Activated B cell treated with CpG ODN at 0.5 μM for 24 hours (primary cell): ENCODE results near the gene LAMC1. TPM values are rescaled to one million over a fixed set of nuclear protein-coding genes. Genes with fewer than 3 reads are reported as not detected.

ENCODE experiments used
- ATAC-seq: fragments of 200-7000 bp; cut with Tn5 transposase; one replicate; pipeline ENCODE4 v1.10.0; 2021; ENCODE audit warnings: low read depth, mild to moderate bottlenecking, moderate library complexity
- CTCF ChIA-PET: fragments of 350-600 bp; sonication (Branson Sonifier 250); formaldehyde crosslinking; loops from one replicate; lab custom pipeline; 2021; ENCODE audit warnings: antibody characterized with exemption; lab: Charles Lee
- POLR2A ChIA-PET: fragments of 350-600 bp; sonication (Branson Sonifier 250); formaldehyde crosslinking; loops from one replicate; lab custom pipeline; 2021; ENCODE audit warnings: antibody characterized with exemption; lab: Charles Lee
- DNase-seq: peaks from one replicate; pipeline ENCODE4 v3.0.0; 2022
- H3K27ac Mint-ChIP-seq: one replicate; pipeline ENCODE4 v1.8.0; 2020; ENCODE audit warnings: mixed read lengths
- H3K27me3 Mint-ChIP-seq: one replicate; pipeline ENCODE4 v1.8.0; 2021; ENCODE audit warnings: mixed read lengths
- H3K36me3 Mint-ChIP-seq: one replicate; pipeline ENCODE4 v1.8.0; 2021; ENCODE audit warnings: low read depth, mixed read lengths
- H3K4me1 Mint-ChIP-seq: one replicate; pipeline ENCODE4 v1.8.0; 2021; ENCODE audit warnings: mixed read lengths
- H3K4me3 Mint-ChIP-seq: one replicate; pipeline ENCODE4 v1.8.0; 2020; ENCODE audit warnings: mild to moderate bottlenecking, mixed read lengths
- H3K9me3 Mint-ChIP-seq: one replicate; pipeline ENCODE4 v1.8.0; 2020; ENCODE audit warnings: mixed read lengths
- intact Hi-C: fragments of 100-400 bp; cut with micrococcal nuclease; formaldehyde crosslinking; loops from one replicate; pipeline ENCODE4 v1.15.1; 2024
- total RNA-seq: library from RNA; stranded (reverse); gene quantifications from 2 replicates; pipeline ENCODE4 v1.2.3, GENCODE V29; 2022
- TF ChIP-seq, protein P1 (sequence below): fragments of 200-600 bp; IDR thresholded peaks from one replicate; pipeline ENCODE4 v1.8.0; 2022; ENCODE audit warnings: antibody characterized with exemption, mild to moderate bottlenecking

Gene LAMC1
- total RNA-seq, 1 donor from 2014 or later, result 31.8 TPM

DNA sequence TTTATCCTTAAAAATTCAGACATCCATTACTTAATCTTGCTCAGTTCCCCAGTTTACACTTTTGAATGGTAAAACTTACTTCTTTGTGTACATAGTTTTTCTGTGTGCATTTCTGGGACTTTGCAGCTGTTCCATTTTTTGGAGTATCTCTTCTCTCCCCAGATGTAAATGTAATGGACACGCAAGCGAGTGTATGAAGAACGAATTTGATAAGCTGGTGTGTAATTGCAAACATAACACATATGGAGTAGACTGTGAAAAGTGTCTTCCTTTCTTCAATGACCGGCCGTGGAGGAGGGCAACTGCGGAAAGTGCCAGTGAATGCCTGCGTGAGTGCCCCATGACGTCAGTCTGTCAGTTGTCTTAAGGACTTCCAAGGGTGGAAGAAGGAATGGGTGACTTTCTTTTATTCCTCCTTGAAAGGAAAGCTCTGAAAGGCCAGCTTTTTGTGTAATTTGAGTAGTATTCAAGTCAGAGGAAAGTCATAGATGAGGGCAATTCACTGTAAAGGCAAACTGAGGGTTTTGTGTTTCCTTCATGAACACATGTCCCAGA lies 87.2 kb downstream of the LAMC1 start:
- ATAC-seq (no peak), DNase-seq (no peak)
- TF ChIP-seq, protein P1, sequence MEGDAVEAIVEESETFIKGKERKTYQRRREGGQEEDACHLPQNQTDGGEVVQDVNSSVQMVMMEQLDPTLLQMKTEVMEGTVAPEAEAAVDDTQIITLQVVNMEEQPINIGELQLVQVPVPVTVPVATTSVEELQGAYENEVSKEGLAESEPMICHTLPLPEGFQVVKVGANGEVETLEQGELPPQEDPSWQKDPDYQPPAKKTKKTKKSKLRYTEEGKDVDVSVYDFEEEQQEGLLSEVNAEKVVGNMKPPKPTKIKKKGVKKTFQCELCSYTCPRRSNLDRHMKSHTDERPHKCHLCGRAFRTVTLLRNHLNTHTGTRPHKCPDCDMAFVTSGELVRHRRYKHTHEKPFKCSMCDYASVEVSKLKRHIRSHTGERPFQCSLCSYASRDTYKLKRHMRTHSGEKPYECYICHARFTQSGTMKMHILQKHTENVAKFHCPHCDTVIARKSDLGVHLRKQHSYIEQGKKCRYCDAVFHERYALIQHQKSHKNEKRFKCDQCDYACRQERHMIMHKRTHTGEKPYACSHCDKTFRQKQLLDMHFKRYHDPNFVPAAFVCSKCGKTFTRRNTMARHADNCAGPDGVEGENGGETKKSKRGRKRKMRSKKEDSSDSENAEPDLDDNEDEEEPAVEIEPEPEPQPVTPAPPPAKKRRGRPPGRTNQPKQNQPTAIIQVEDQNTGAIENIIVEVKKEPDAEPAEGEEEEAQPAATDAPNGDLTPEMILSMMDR, result no peak
- Mint-ChIP-seq H3K27me3 (no peaks in the 10 kb centered on the region), H3K4me1 (peaks cover 1% of the 10 kb centered on the region), H3K9me3 (no peaks in the 10 kb centered on the region), H3K36me3 (peaks cover 66% of the 10 kb centered on the region), H3K4me3 (no peak overlapping the region), H3K27ac (no peak overlapping the region)
- POLR2A ChIA-PET, result interaction anchor here (0.5 kb wide), 1 partner anchor 378 kb away, joined by 5 read pairs; no protein-coding TSS in a partner anchor
- intact Hi-C loops, result no loop called here
- CTCF ChIA-PET, result no interaction called here

DNA sequence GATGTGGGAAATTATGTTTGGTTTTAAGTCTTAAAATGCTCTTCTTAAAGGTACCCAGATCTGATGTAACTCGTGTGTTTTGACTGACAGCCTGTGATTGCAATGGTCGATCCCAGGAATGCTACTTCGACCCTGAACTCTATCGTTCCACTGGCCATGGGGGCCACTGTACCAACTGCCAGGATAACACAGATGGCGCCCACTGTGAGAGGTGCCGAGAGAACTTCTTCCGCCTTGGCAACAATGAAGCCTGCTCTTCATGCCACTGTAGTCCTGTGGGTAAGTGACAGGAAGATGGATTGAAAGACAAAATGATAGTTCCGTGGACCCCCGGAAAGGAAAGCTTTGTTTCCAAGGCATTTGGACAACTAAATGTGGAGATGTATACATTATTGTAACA lies 91.2 kb downstream of the LAMC1 start:
- ATAC-seq (no peak), DNase-seq (no peak)
- Mint-ChIP-seq H3K9me3 (no peaks in the 10 kb centered on the region), H3K4me3 (no peak overlapping the region), H3K27ac (no peak overlapping the region), H3K36me3 (peaks cover 70% of the 10 kb centered on the region), H3K4me1 (no peaks in the 10 kb centered on the region), H3K27me3 (no peaks in the 10 kb centered on the region)
- POLR2A ChIA-PET, result no interaction called here
- CTCF ChIA-PET, result no interaction called here
- TF ChIP-seq, protein P1, result no peak
- intact Hi-C loops, result no loop called here

DNA sequence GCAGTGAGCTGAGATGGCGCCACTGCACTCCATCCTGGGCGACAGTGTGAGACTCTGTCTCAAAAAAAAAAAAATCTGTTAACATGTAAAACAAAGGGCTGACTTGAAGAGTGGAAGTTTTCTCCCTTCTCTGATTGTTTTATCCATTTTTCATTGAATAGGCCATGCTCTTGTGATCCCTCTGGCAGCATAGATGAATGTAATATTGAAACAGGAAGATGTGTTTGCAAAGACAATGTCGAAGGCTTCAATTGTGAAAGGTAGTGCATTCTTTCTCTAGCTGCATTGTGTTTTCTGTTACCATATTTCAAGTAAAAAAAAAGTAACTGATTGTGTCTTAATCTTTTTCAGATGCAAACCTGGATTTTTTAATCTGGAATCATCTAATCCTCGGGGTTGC lies 93.2 kb downstream of the LAMC1 start:
- no peak for DNase-seq
- ChIA-PET POLR2A (no interaction called here), CTCF (interaction anchor here (0.6 kb wide), 1 partner anchor 9 kb away, joined by 4 read pairs; no protein-coding TSS in a partner anchor)
- no peak for ATAC-seq
- Mint-ChIP-seq H3K36me3 (peaks cover 73% of the 10 kb centered on the region), H3K4me3 (no peak overlapping the region), H3K27ac (no peak overlapping the region), H3K4me1 (no peaks in the 10 kb centered on the region), H3K9me3 (no peaks in the 10 kb centered on the region), H3K27me3 (no peaks in the 10 kb centered on the region)
- TF ChIP-seq, protein P1, result no peak
- intact Hi-C loops, result no loop called here

DNA sequence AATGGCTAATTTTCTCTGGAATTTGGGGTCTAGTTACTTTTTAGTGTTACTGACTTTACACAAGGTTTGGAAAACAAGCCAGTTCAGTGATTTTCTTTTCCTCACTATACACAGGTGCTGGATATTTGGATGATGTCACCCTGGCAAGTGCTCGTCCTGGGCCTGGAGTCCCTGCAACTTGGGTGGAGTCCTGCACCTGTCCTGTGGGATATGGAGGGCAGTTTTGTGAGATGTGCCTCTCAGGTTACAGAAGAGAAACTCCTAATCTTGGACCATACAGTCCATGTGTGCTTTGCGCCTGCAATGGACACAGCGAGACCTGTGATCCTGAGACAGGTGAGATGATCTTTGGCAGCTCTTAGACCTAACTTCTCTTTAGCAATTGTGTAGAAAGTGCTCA lies 98.4 kb downstream of the LAMC1 start:
- TF ChIP-seq, protein P1, result no peak
- no peak for ATAC-seq
- Mint-ChIP-seq H3K4me1 (peaks cover 15% of the 10 kb centered on the region), H3K27me3 (no peaks in the 10 kb centered on the region), H3K9me3 (no peaks in the 10 kb centered on the region), H3K27ac (no peak overlapping the region), H3K4me3 (no peak overlapping the region), H3K36me3 (peaks cover 79% of the 10 kb centered on the region)
- intact Hi-C loops, result loop anchor here (5.0 kb wide), 1 partner anchor 159 kb away; no protein-coding TSS in a partner anchor
- POLR2A ChIA-PET, result no interaction called here
- no peak for DNase-seq
- CTCF ChIA-PET, result no interaction called here

DNA sequence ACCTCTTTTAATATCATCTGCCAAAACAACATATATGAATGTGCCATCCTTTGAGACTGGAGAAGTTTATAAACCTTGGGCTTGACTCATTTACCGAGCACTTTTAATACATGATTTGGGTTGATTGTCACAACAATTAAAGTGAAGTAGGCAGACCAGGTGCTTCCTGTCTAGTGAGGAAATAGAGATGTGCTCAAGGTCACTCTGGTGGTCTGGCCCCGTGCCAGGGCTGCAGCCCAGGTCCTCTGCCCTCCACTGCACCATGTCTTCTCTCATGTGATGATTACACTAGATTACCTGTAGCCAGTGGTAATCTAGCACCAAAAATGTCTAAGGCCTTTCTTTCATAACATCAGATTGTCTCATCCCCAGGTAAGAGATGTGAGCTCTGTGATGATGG lies 101.0 kb downstream of the LAMC1 start:
- peaks cover 17% of the 10 kb centered on the region for H3K4me1 Mint-ChIP-seq
- POLR2A ChIA-PET, result no interaction called here
- no peaks in the 10 kb centered on the region for H3K27me3 Mint-ChIP-seq
- no peak overlapping the region for H3K4me3 Mint-ChIP-seq
- no peaks in the 10 kb centered on the region for H3K9me3 Mint-ChIP-seq
- no peak overlapping the region for H3K27ac Mint-ChIP-seq
- TF ChIP-seq, protein P1, result no peak
- no peak for DNase-seq
- H3K36me3 Mint-ChIP-seq, result peaks cover 83% of the 10 kb centered on the region
- CTCF ChIA-PET, result no interaction called here
- intact Hi-C loops, result loop anchor here (5.0 kb wide), 1 partner anchor 162 kb away; no protein-coding TSS in a partner anchor
- ATAC-seq, result peak; percentile 18
